CD14-positive monocyte (primary cell): ENCODE results near the gene SYMPK. TPM values are rescaled to one million over a fixed set of nuclear protein-coding genes. Genes with fewer than 3 reads are reported as not detected.
"Not testable (repeated sequence)": the region's sequence is repeated elsewhere in the genome, so short reads cannot be mapped to it uniquely, and the experiment has no call there.

ENCODE experiments used
- DNase-seq, 3 donors: peaks; one replicate each; pipeline ENCODE4 v3.0.0-alpha.2; 2011 to 2022
- H2AFZ ChIP-seq: 2 replicates; pipeline ENCODE4 v1.6.0; 2012; ENCODE audit warnings: mild to moderate bottlenecking, low read depth, low read length, inconsistent platforms; ENCODE audit not compliant: insufficient read depth, poor library complexity, severe bottlenecking
- H3K27ac ChIP-seq, 2 donors: 1 replicate in 1 of 2; 2 replicates in 1 of 2; pipeline ENCODE4 v1.5.1; 2012 to 2013; ENCODE audit warnings: low read length in 2 of 2, control low read depth in 1 of 2, inconsistent platforms in 1 of 2, low read depth in 1 of 2, mild to moderate bottlenecking in 1 of 2
- H3K27me3 ChIP-seq, 2 donors: one replicate each; pipeline versions ENCODE4 v1.6.0 to v1.6.1; 2011 to 2013; ENCODE audit warnings: low read length in 2 of 2; ENCODE audit not compliant: control insufficient read depth in 2 of 2, insufficient read depth in 2 of 2
- H3K36me3 ChIP-seq, 2 donors: replicated peaks in 1 of 2; 1 replicate in 1 of 2; 2 replicates in 1 of 2; pipeline versions ENCODE4 v1.5.1 to v1.6.1; 2012 to 2013; ENCODE audit warnings: low read length in 2 of 2, control low read depth in 1 of 2, inconsistent platforms in 1 of 2, mild to moderate bottlenecking in 1 of 2; ENCODE audit not compliant: insufficient read depth in 2 of 2, control insufficient read depth in 1 of 2
- H3K4me1 ChIP-seq, 2 donors: 1 replicate in 1 of 2; 2 replicates in 1 of 2; pipeline versions ENCODE4 v1.5.1 to v1.6.1; 2012 to 2013; ENCODE audit warnings: low read length in 2 of 2, control low read depth in 1 of 2, inconsistent platforms in 1 of 2, mild to moderate bottlenecking in 1 of 2, moderate library complexity in 1 of 2; ENCODE audit not compliant: insufficient read depth in 2 of 2, control insufficient read depth in 1 of 2
- H3K4me2 ChIP-seq: replicated peaks from 2 replicates; pipeline ENCODE3; 2012; ENCODE audit warnings: low read length, moderate library complexity, mild to moderate bottlenecking; ENCODE audit not compliant: poor library complexity, severe bottlenecking; ENCODE audit errors: extremely low read depth
- H3K4me3 ChIP-seq, 3 experiments: fragments of 200-600 bp in 1 of 3; sonication (generic) in 1 of 3; replicated peaks in 1 of 3; 1 replicate in 2 of 3; 2 replicates in 1 of 3; pipeline ENCODE4 v1.5.1; 2011 to 2013; ENCODE audit warnings: low read length in 3 of 3, mild to moderate bottlenecking in 3 of 3, control low read depth in 2 of 3, low read depth in 2 of 3, inconsistent platforms in 1 of 3, moderate library complexity in 1 of 3
- H3K79me2 ChIP-seq: 2 replicates; pipeline ENCODE4 v1.6.0; 2012; ENCODE audit warnings: mild to moderate bottlenecking, control low read depth, inconsistent platforms, low read length, moderate library complexity; ENCODE audit not compliant: insufficient read depth
- H3K9ac ChIP-seq: 2 replicates; pipeline ENCODE4 v1.6.0; 2017; ENCODE audit warnings: low read length, mild to moderate bottlenecking; ENCODE audit not compliant: insufficient read depth, poor library complexity, severe bottlenecking
- H3K9me3 ChIP-seq, 2 donors: replicated peaks in 1 of 2; 1 replicate in 1 of 2; 2 replicates in 1 of 2; pipeline versions ENCODE4 v1.5.1 to v1.6.1; 2012 to 2013; ENCODE audit warnings: low read length in 2 of 2, control low read depth in 1 of 2; ENCODE audit not compliant: control insufficient read depth in 1 of 2, insufficient read depth in 1 of 2
- H4K20me1 ChIP-seq: 2 replicates; pipeline ENCODE4 v1.6.0; 2012; ENCODE audit warnings: mild to moderate bottlenecking, low read length, control low read depth, moderate library complexity; ENCODE audit not compliant: insufficient read depth
- H3K27ac Mint-ChIP-seq, 7 donors: one replicate each; pipeline ENCODE4 v1.8.0; 2020; ENCODE audit warnings: mild to moderate bottlenecking in 7 of 7, mixed read lengths in 7 of 7, moderate library complexity in 6 of 7, inconsistent platforms in 2 of 7
- H3K27me3 Mint-ChIP-seq, 3 donors: one replicate each; pipeline ENCODE4 v1.8.0; 2021 to 2022; ENCODE audit warnings: low read depth in 3 of 3, mild to moderate bottlenecking in 3 of 3, mixed read lengths in 3 of 3, moderate library complexity in 3 of 3, inconsistent platforms in 1 of 3
- H3K36me3 Mint-ChIP-seq, 2 donors: one replicate each; pipeline ENCODE4 v1.8.0; 2020; ENCODE audit warnings: mixed read lengths in 2 of 2, inconsistent platforms in 1 of 2, mild to moderate bottlenecking in 1 of 2
- H3K4me1 Mint-ChIP-seq: one replicate; pipeline ENCODE4 v1.8.0; 2020; ENCODE audit warnings: mild to moderate bottlenecking, mixed read lengths
- H3K4me3 Mint-ChIP-seq, 2 donors: one replicate each; pipeline ENCODE4 v1.8.0; 2020; ENCODE audit warnings: mild to moderate bottlenecking in 2 of 2, mixed read lengths in 2 of 2, moderate library complexity in 1 of 2
- H3K9me3 Mint-ChIP-seq, 7 donors: one replicate each; pipeline ENCODE4 v1.8.0; 2020 to 2022; ENCODE audit warnings: mixed read lengths in 7 of 7, mild to moderate bottlenecking in 6 of 7, moderate library complexity in 6 of 7, inconsistent platforms in 2 of 7
- CTCF ChIP-seq: fragments of 200-600 bp; IDR thresholded peaks from one replicate; pipeline ENCODE4 v1.8.0; 2022; ENCODE audit warnings: antibody characterized with exemption, mild to moderate bottlenecking
- WGBS: methylation state at CpG from one replicate; pipeline ENCODE4 v1.1.5; 2013; ENCODE audit warnings: missing lambda C conversion rate; ENCODE audit not compliant: insufficient coverage; 5-methylcytosine and 5-hydroxymethylcytosine counted together
- intact Hi-C, 2 donors: fragments of 100-400 bp; cut with micrococcal nuclease; formaldehyde crosslinking; loops; one replicate each; pipeline versions ENCODE4 v1.15.0 to v1.15.1; 2023
- polyA plus RNA-seq, 3 donors: library from polyadenylated mRNA; depleted of rRNA in 1 of 3; unstranded in 2 of 3; stranded (reverse) in 1 of 3; fragments of 300-500 nt in 2 of 3; fragments of >200 nt in 1 of 3; fragmentation: Illumina TruSeq in 2 of 3; gene quantifications; 1 replicate in 2 of 3; 2 replicates in 1 of 3; pipeline ENCODE4 v1.2.3, GENCODE V29; 2012 to 2021

SYMPK gene
- polyA plus RNA-seq, 3 donors, result 5.6 to 96.1 (median 15.7) TPM

- H3K27ac Mint-ChIP-seq, result no peak overlapping the region
Observed at GRCh38 chr19:45872095-45872919, 9.4 kb upstream of the SYMPK start.

GRCh38 chr19:45870798-45871197 lies 7.9 kb upstream of the SYMPK start:
- H3K4me2 ChIP-seq, result no peak overlapping the region
- H3K36me3 ChIP-seq, result no peaks in the 10 kb centered on the region

More at GRCh38 chr19:45872095-45872919, 9.4 kb upstream of the SYMPK start:
- intact Hi-C loops, result no loop called here
- H2AFZ ChIP-seq, result no peak overlapping the region
- H4K20me1 ChIP-seq, result no peaks in the 10 kb centered on the region
- H3K27me3 ChIP-seq, result peaks cover 17 to 29% of the 10 kb centered on the region in 2 donors
- H3K9me3 ChIP-seq, result no peaks in the 10 kb centered on the region
- H3K27ac ChIP-seq, result no peak overlapping the region
- H3K4me3 ChIP-seq, result no peak overlapping the region
- WGBS, result 99% methylated on average over 23 of the region's 34 CpGs
- H3K79me2 ChIP-seq, result no peaks in the 10 kb centered on the region
- peaks cover 34 to 54% (median 41%) of the 10 kb centered on the region in 3 donors for H3K27me3 Mint-ChIP-seq
- H3K36me3 Mint-ChIP-seq, result peaks cover 0 to 3% of the 10 kb centered on the region in 2 donors
- H3K36me3 ChIP-seq, result no peaks in the 10 kb centered on the region
- TF ChIP-seq CTCF, result no peak
- H3K9me3 Mint-ChIP-seq, result peaks cover 0 to 7% (median 0%) of the 10 kb centered on the region in 7 donors
- H3K4me1 ChIP-seq, result peaks cover 4 to 7% of the 10 kb centered on the region in 2 donors
- H3K4me2 ChIP-seq, result no peak overlapping the region
- H3K9ac ChIP-seq, result no peak overlapping the region
- H3K4me3 Mint-ChIP-seq, result no peak overlapping the region
- peaks cover 11% of the 10 kb centered on the region for H3K4me1 Mint-ChIP-seq
- DNase-seq, result no peak

GRCh38 chr19:45867241-45867640 lies 4.3 kb upstream of the SYMPK start:
- H3K9ac ChIP-seq, H3K4me2 ChIP-seq, H3K4me3 Mint-ChIP-seq: not testable (repeated sequence)

More at GRCh38 chr19:45870798-45871197, 7.9 kb upstream of the SYMPK start:
- no peak for TF ChIP-seq CTCF
- Mint-ChIP-seq H3K4me1 (peaks cover under 1% of the 10 kb centered on the region), H3K9me3 (peaks cover 0 to 1% (median 0%) of the 10 kb centered on the region in 7 donors), H3K27me3 (peaks cover 30 to 54% (median 41%) of the 10 kb centered on the region in 3 donors), H3K4me3 (no peak overlapping the region), H3K36me3 (no peaks in the 10 kb centered on the region), H3K27ac (no peak overlapping the region)
- Histone ChIP-seq H3K9ac (no peak overlapping the region), H3K27me3 (peaks cover 7 to 25% of the 10 kb centered on the region in 2 donors), H3K9me3 (no peaks in the 10 kb centered on the region), H3K27ac (no peak overlapping the region), H3K4me1 (no peaks in the 10 kb centered on the region), H3K79me2 (no peaks in the 10 kb centered on the region), H4K20me1 (no peaks in the 10 kb centered on the region), H2AFZ (no peak overlapping the region), H3K4me3 (no peak overlapping the region)
- DNase-seq, result no peak
- 100% methylated on average over 1 of the region's 5 CpGs for WGBS
- intact Hi-C loops, result no loop called here

More at GRCh38 chr19:45867241-45867640, 4.3 kb upstream of the SYMPK start:
- peaks cover 0 to 20% (median 10%) of the 10 kb centered on the region in 7 donors for H3K9me3 Mint-ChIP-seq
- not testable (repeated sequence) for H3K79me2 ChIP-seq, H3K9me3 ChIP-seq, H2AFZ ChIP-seq, H3K27ac ChIP-seq, H3K4me3 ChIP-seq, DNase-seq, H4K20me1 ChIP-seq, H3K36me3 ChIP-seq
- Histone ChIP-seq H3K27me3 (peaks cover 21 to 38% of the 10 kb centered on the region in 2 donors), H3K4me1 (peaks cover 11 to 20% of the 10 kb centered on the region in 2 donors)
- no CpG with 5 or more reads among the region's 4 CpGs for WGBS
- peaks cover 42 to 60% (median 49%) of the 10 kb centered on the region in 3 donors for H3K27me3 Mint-ChIP-seq
- peaks cover 8 to 10% of the 10 kb centered on the region in 2 donors for H3K36me3 Mint-ChIP-seq
- intact Hi-C loops, result loop anchor here (10.0 kb wide), 3 partner anchors 58 to 988 kb away; partner anchors contain the start of genes AP2S1 (in 1 of the 2), FBXO46 (in 1 of the 2) and MEIOSIN (in 1 of the 2)
- peaks cover 18% of the 10 kb centered on the region for H3K4me1 Mint-ChIP-seq
- H3K27ac Mint-ChIP-seq, result peak overlapping the region in 1 of 7 donors; percentile 45
